SK-N-SH (cell line): ENCODE data around the gene TIMD4. TPM values are rescaled to one million over a fixed set of nuclear protein-coding genes. Genes with fewer than 3 reads are reported as not detected.
"Not testable (repeated sequence)": the region's sequence is repeated elsewhere in the genome, so short reads cannot be mapped to it uniquely, and the experiment has no call there.

Experiments used
- CTCF ChIA-PET: fragments of 300-600, 350-600 bp; formaldehyde crosslinking; extraction: SDS; loops from one replicate; lab custom pipeline; 2021; lab: Yijun Ruan, JAX
- POLR2A ChIA-PET: fragments of 350-600 bp; sonication (Branson Sonifier 250); formaldehyde crosslinking; extraction: SDS; loops from one replicate; lab custom pipeline; 2020; ENCODE audit warnings: antibody characterized with exemption, inconsistent platforms; lab: Yijun Ruan, JAX
- DNase-seq: peaks from one replicate; pipeline ENCODE4 v3.0.0; 2012
- H2AFZ ChIP-seq: fragments of 200-600 bp; sonication (generic); 2 replicates; pipeline ENCODE4 v1.8.1; 2016; ENCODE audit warnings: antibody characterized with exemption, mild to moderate bottlenecking, low read depth
- H3F3A ChIP-seq: fragments of 200-600 bp; sonication (generic); replicated peaks from 2 replicates; pipeline ENCODE3; 2016; ENCODE audit warnings: antibody characterized with exemption, mild to moderate bottlenecking; ENCODE audit not compliant: insufficient read depth
- H3K27ac ChIP-seq, 2 experiments: fragments of 200-500 bp in 1 of 2; fragments of 200-600 bp in 1 of 2; sonication (Bioruptor generic) in 1 of 2; sonication (generic), shearing (Covaris generic) in 1 of 2; 2 replicates each; pipeline versions ENCODE4 v1.5.1 to v1.6.1; 2014 to 2016; ENCODE audit warnings: low read depth in 2 of 2, inconsistent platforms in 1 of 2, low read length in 1 of 2, mild to moderate bottlenecking in 1 of 2, mixed read lengths in 1 of 2
- H3K27me3 ChIP-seq: fragments of 200-600 bp; sonication (generic), shearing (Covaris generic); 2 replicates; pipeline ENCODE4 v1.6.1; 2016; ENCODE audit warnings: mixed run types; ENCODE audit not compliant: insufficient read depth
- H3K36me3 ChIP-seq, 2 experiments: fragments of 200-500 bp in 1 of 2; fragments of 200-600 bp in 1 of 2; sonication (Bioruptor generic) in 1 of 2; sonication (generic) in 1 of 2; replicated peaks in 1 of 2; 2 replicates each; pipeline versions ENCODE3 to v1.5.1; 2014 to 2016; ENCODE audit warnings: low read length in 1 of 2, mild to moderate bottlenecking in 1 of 2; ENCODE audit not compliant: insufficient read depth in 2 of 2, control insufficient read depth in 1 of 2
- H3K4me1 ChIP-seq, 2 experiments: fragments of 200-500 bp in 1 of 2; fragments of 200-600 bp in 1 of 2; sonication (Bioruptor generic) in 1 of 2; sonication (generic), shearing (Covaris generic) in 1 of 2; 2 replicates each; pipeline versions ENCODE4 v1.5.1 to v1.6.1; 2014 to 2016; ENCODE audit warnings: low read depth in 1 of 2, low read length in 1 of 2, mixed run types in 1 of 2; ENCODE audit not compliant: insufficient read depth in 2 of 2, control insufficient read depth in 1 of 2
- H3K4me2 ChIP-seq: fragments of 200-600 bp; sonication (generic), shearing (Covaris generic); 2 replicates; pipeline ENCODE4 v1.6.1; 2017; ENCODE audit warnings: mixed run types
- H3K4me3 ChIP-seq, 2 experiments: fragments of 200-500 bp in 1 of 2; fragments of 200-600 bp in 1 of 2; sonication (Bioruptor generic) in 1 of 2; sonication (generic), shearing (Covaris generic) in 1 of 2; 2 replicates each; pipeline versions ENCODE4 v1.5.1 to v1.8.1; 2014 to 2016; ENCODE audit warnings: low read depth in 2 of 2, inconsistent platforms in 1 of 2, low read length in 1 of 2, mild to moderate bottlenecking in 1 of 2, mixed read lengths in 1 of 2, moderate library complexity in 1 of 2
- H3K79me2 ChIP-seq: fragments of 200-600 bp; sonication (generic); 2 replicates; pipeline ENCODE4 v1.8.1; 2017; ENCODE audit warnings: mild to moderate bottlenecking; ENCODE audit not compliant: insufficient read depth
- H3K9ac ChIP-seq: fragments of 200-600 bp; sonication (generic); 2 replicates; pipeline ENCODE4 v1.6.1; 2017; ENCODE audit warnings: mixed run types
- H3K9me2 ChIP-seq: fragments of 200-600 bp; sonication (generic); 2 replicates; pipeline ENCODE4 v1.6.1; 2017; ENCODE audit warnings: mixed run types
- H3K9me3 ChIP-seq: fragments of 200-600 bp; sonication (generic); 2 replicates; pipeline ENCODE4 v1.6.1; 2017; ENCODE audit warnings: mixed run types, mild to moderate bottlenecking, moderate library complexity
- H4K20me1 ChIP-seq: fragments of 200-600 bp; sonication (generic); 2 replicates; pipeline ENCODE4 v1.6.1; 2017; ENCODE audit warnings: mild to moderate bottlenecking, mixed run types; ENCODE audit not compliant: insufficient read depth
- ELF1 ChIP-seq: IDR thresholded peaks from 2 replicates; pipeline ENCODE4 v1.4.0; 2012
- FOSL2 ChIP-seq: IDR thresholded peaks from 2 replicates; pipeline ENCODE4 v1.4.0; 2012; ENCODE audit warnings: low read depth, mild to moderate bottlenecking, moderate library complexity, borderline replicate concordance
- FOXJ3 ChIP-seq: sonication (generic); formaldehyde crosslinking; IDR thresholded peaks from 2 replicates; pipeline ENCODE4 v1.5.1; 2020; ENCODE audit warnings: mild to moderate bottlenecking, missing genetic modification reagents
- JUND ChIP-seq: IDR thresholded peaks from 2 replicates; pipeline ENCODE4 v1.4.0; 2012
- NFIC ChIP-seq: IDR thresholded peaks from 2 replicates; pipeline ENCODE4 v1.4.0; 2012; ENCODE audit warnings: borderline replicate concordance
- NRF1 ChIP-seq: IDR thresholded peaks from 2 replicates; pipeline ENCODE4 v1.6.1; 2012; ENCODE audit warnings: low read depth, mild to moderate bottlenecking, low read length
- RFX5 ChIP-seq: IDR thresholded peaks from 2 replicates; pipeline ENCODE4 v1.6.1; 2012; ENCODE audit warnings: mild to moderate bottlenecking, improper control_type of control experiment, low read length
- RXRA ChIP-seq: IDR thresholded peaks from 2 replicates; pipeline ENCODE4 v1.4.0; 2012; ENCODE audit warnings: low read depth, mild to moderate bottlenecking, borderline replicate concordance
- TCF12 ChIP-seq: IDR thresholded peaks from 2 replicates; pipeline ENCODE4 v1.4.0; 2012
- TEAD4 ChIP-seq: IDR thresholded peaks from 2 replicates; pipeline ENCODE4 v1.4.0; 2012; ENCODE audit warnings: mild to moderate bottlenecking, borderline replicate concordance; ENCODE audit not compliant: insufficient read depth
- YY1 ChIP-seq: IDR thresholded peaks from 2 replicates; pipeline ENCODE4 v1.4.0; 2012; ENCODE audit warnings: low read depth, mild to moderate bottlenecking
- ZBTB33 ChIP-seq: IDR thresholded peaks from 2 replicates; pipeline ENCODE4 v1.4.0; 2012; ENCODE audit warnings: low read depth, borderline replicate concordance
- WGBS: methylation state at CpG from one replicate; pipeline ENCODE4 v1.1.6; 2017; ENCODE audit warnings: low lambda C conversion rate; 5-methylcytosine and 5-hydroxymethylcytosine counted together
- polyA plus RNA-seq, 3 experiments: library from polyadenylated mRNA; depleted of rRNA; stranded (reverse); fragments of >200 nt; gene quantifications; 2 replicates each; pipeline ENCODE4 v1.2.3, GENCODE V29; 2012
- TF ChIP-seq, protein P1 (sequence below): fragments of 150-350 bp; IDR thresholded peaks from 2 replicates; pipeline ENCODE4 v1.6.1; 2017; ENCODE audit warnings: antibody characterized with exemption, low read length, low read depth, borderline replicate concordance
- TF ChIP-seq, protein P2 (sequence below): IDR thresholded peaks from 2 replicates; pipeline ENCODE4 v1.4.0; 2012; ENCODE audit warnings: low read depth, borderline replicate concordance

The TIMD4 gene
- polyA plus RNA-seq, 1 of the 3 experiments (the other 2 are of a cell fraction) = not detected

DNA sequence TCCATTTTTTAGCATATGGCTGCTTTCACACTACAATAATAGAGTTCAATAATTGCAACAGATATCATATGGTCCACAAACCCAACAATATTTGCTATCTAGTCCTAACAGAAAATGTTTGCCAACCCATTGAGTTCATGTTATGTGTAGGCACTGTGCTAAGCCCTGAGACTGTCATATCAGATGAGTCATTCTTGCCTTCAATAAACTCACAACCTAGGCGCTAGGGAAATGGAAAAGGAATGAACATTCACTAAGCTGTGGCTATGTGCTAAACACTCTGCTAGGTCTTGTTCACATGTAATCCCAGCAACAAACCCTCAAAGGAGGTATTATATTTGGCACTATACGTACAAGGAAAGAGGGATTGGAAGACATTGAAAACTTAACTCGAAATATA, 8.4 kb upstream of the TIMD4 start:
- Histone ChIP-seq H3K4me1 (no peaks in the 10 kb centered on the region), H3K4me3 (no peak overlapping the region), H3K4me2 (no peak overlapping the region), H3F3A (no peaks in the 10 kb centered on the region), H3K9me3 (no peaks in the 10 kb centered on the region), H2AFZ (no peak overlapping the region), H3K27ac (no peak overlapping the region), H3K27me3 (no peaks in the 10 kb centered on the region), H3K36me3 (no peaks in the 10 kb centered on the region), H3K79me2 (no peaks in the 10 kb centered on the region)
- ChIA-PET POLR2A (no interaction called here), CTCF (no interaction called here)
- WGBS = 25% methylated on average over 3 of the region's 3 CpGs
- no peak for TF ChIP-seq TEAD4
- TF ChIP-seq, protein P1, sequence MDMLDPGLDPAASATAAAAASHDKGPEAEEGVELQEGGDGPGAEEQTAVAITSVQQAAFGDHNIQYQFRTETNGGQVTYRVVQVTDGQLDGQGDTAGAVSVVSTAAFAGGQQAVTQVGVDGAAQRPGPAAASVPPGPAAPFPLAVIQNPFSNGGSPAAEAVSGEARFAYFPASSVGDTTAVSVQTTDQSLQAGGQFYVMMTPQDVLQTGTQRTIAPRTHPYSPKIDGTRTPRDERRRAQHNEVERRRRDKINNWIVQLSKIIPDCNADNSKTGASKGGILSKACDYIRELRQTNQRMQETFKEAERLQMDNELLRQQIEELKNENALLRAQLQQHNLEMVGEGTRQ = no peak
- TF ChIP-seq, protein P2, sequence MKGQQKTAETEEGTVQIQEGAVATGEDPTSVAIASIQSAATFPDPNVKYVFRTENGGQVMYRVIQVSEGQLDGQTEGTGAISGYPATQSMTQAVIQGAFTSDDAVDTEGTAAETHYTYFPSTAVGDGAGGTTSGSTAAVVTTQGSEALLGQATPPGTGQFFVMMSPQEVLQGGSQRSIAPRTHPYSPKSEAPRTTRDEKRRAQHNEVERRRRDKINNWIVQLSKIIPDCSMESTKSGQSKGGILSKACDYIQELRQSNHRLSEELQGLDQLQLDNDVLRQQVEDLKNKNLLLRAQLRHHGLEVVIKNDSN = no peak
- TF ChIP-seq TCF12 = no peak
- TF ChIP-seq NRF1 = no peak
- no peak for TF ChIP-seq ELF1
- TF ChIP-seq FOXJ3 (CRISPR knock-in tag) = no peak
- no peak for TF ChIP-seq NFIC
- TF ChIP-seq FOSL2 = no peak
- no peak for TF ChIP-seq RXRA
- no peak for TF ChIP-seq JUND
- TF ChIP-seq ZBTB33 = no peak
- TF ChIP-seq RFX5 = no peak
- no peak for TF ChIP-seq YY1
- TF ChIP-seq, all 33 proteins: peak for 0
- no peak overlapping the region for H3K9ac ChIP-seq
- DNase-seq = no peak
- H4K20me1 ChIP-seq = no peaks in the 10 kb centered on the region
- H3K9me2 ChIP-seq = no peaks in the 10 kb centered on the region

DNA sequence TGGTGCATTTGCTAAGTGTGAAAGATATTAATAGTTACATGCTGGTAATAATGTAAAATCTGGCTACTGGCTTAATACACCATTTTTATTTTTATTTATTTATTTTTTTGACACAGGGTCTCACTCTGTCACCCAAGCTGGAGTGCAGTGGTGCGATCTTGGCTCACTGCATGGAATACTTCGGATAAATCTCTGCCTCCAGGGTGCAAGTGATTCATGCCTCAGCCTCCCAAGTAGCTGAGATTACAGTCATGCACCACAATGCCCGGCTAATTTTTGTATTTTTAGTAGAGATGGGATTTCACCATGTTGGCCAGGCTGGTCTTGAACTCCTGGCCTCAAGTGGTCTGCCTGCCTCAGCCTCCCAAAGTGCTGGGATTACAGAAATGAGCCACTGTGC, 4.4 kb upstream of the TIMD4 start:
- H3F3A ChIP-seq, H3K27me3 ChIP-seq, H3K4me1 ChIP-seq, POLR2A ChIA-PET, H3K79me2 ChIP-seq, H3K9me3 ChIP-seq, H3K36me3 ChIP-seq, H3K9me2 ChIP-seq, H2AFZ ChIP-seq, H3K27ac ChIP-seq, H3K4me2 ChIP-seq, H4K20me1 ChIP-seq, H3K9ac ChIP-seq, H3K4me3 ChIP-seq, DNase-seq: not testable (repeated sequence)
- CTCF ChIA-PET = interaction anchor here (0.7 kb wide), 1 partner anchor 36 kb away, joined by 4 read pairs; no protein-coding TSS in a partner anchor
- 40% methylated on average over 3 of the region's 3 CpGs for WGBS
